Myocyte (in vitro differentiated cells): ENCODE measurements around the gene LCN12. TPM values are rescaled to one million over a fixed set of nuclear protein-coding genes. Genes with fewer than 3 reads are reported as not detected.
A peak's percentile ranks its signal among the peaks of the same experiment; 100 is the strongest.

Source experiments
- DNase-seq: peaks from one replicate; pipeline ENCODE4 v3.0.0-alpha.2; 2012; ENCODE audit warnings: low read depth
- total RNA-seq: library from RNA; depleted of rRNA; stranded (reverse); fragments of >200 nt; gene quantifications from 2 replicates; pipeline ENCODE4 v1.2.3, GENCODE V29; 2014

LCN12 gene
- total RNA-seq, 1 donor from 2014 or later = 0.27 TPM

- DNase-seq = no peak
Observed at GRCh38 chr9:136957461-136957860, 5.4 kb downstream of the LCN12 start.

- no peak for DNase-seq
Observed at GRCh38 chr9:136957901-136958300, 5.8 kb downstream of the LCN12 start.

- DNase-seq = no peak
Observed at GRCh38 chr9:136958473-136958872, 6.4 kb downstream of the LCN12 start.

GRCh38 chr9:136958898-136959850 is 7.1 kb downstream of the LCN12 start:
- DNase-seq = no peak

- DNase-seq = peak; percentile 39
Observed at GRCh38 chr9:136960212-136960937, 8.3 kb downstream of the LCN12 start.

- DNase-seq = no peak
Observed at GRCh38 chr9:136960938-136961275, 8.8 kb downstream of the LCN12 start.

GRCh38 chr9:136961279-136962065 is 9.4 kb downstream of the LCN12 start:
- no peak for DNase-seq

- DNase-seq = no peak
Observed at GRCh38 chr9:136962163-136962562, 10.1 kb downstream of the LCN12 start.

GRCh38 chr9:136962701-136963248 is 10.7 kb downstream of the LCN12 start:
- DNase-seq = peak; percentile 59

GRCh38 chr9:136963341-136963740 is 11.3 kb downstream of the LCN12 start:
- no peak for DNase-seq

GRCh38 chr9:136963751-136964150 is 11.7 kb downstream of the LCN12 start:
- DNase-seq = no peak

- DNase-seq = no peak
Observed at GRCh38 chr9:136964171-136964689, 12.2 kb downstream of the LCN12 start.

GRCh38 chr9:136964833-136965422 is 12.9 kb downstream of the LCN12 start:
- DNase-seq = no peak

- no peak for DNase-seq
Observed at GRCh38 chr9:136965771-136966484, 13.9 kb downstream of the LCN12 start.

- DNase-seq = no peak
Observed at GRCh38 chr9:136968333-136969127, 16.5 kb downstream of the LCN12 start.

GRCh38 chr9:136969150-136969549 is 17.1 kb downstream of the LCN12 start:
- DNase-seq = no peak

GRCh38 chr9:136969774-136970173 is 17.7 kb downstream of the LCN12 start:
- DNase-seq = no peak

GRCh38 chr9:136970361-136970760 is 18.3 kb downstream of the LCN12 start:
- no peak for DNase-seq

- no peak for DNase-seq
Observed at GRCh38 chr9:136971746-136972145, 19.7 kb downstream of the LCN12 start.
